ENCODE data around the gene CD109. TPM values are rescaled to one million over a fixed set of nuclear protein-coding genes. Genes with fewer than 3 reads are reported as not detected.

Gene CD109
- total RNA-seq, 1 experiment from 2014 or later: 3.2 TPM

- no peaks in the 10 kb centered on the region for H3K23me2 ChIP-seq (ENCODE audit: insufficient read length, low read depth, low read length, poor library complexity, severe bottlenecking)
- no peaks in the 10 kb centered on the region for H3K36me3 Mint-ChIP-seq (ENCODE audit: insufficient read depth in 1 of 3, low read depth in 3 of 3)
- H3K27ac ChIP-seq (ENCODE audit: insufficient read length, low read depth, low read length): no peak overlapping the region
- no peak overlapping the region for H3K18ac ChIP-seq (ENCODE audit: insufficient read length, low read depth, low read length)
- no peaks in the 10 kb centered on the region for H3K9me3 Mint-ChIP-seq
- no peaks in the 10 kb centered on the region for H3K79me2 ChIP-seq (ENCODE audit: insufficient read depth, low read length)
- H4K91ac ChIP-seq (ENCODE audit: insufficient read length, low read depth, low read length): no peak overlapping the region
- H2BK15ac ChIP-seq (ENCODE audit: low read depth, low read length): no peak overlapping the region
- H3K4me1 Mint-ChIP-seq: peaks cover 3 to 4% of the 10 kb centered on the region in 2 experiments
- no peak overlapping the region for H2BK120ac ChIP-seq (ENCODE audit: low read depth, low read length, poor library complexity, severe bottlenecking)
- no peak overlapping the region for H2AK5ac ChIP-seq (ENCODE audit: insufficient read length, low read length)
- H3K4me3 Mint-ChIP-seq: no peak overlapping the region
- no peak overlapping the region for H2BK5ac ChIP-seq (ENCODE audit: insufficient read length, low read length)
- H3K14ac ChIP-seq (ENCODE audit: insufficient read depth, low read length): no peak overlapping the region
- DNase-seq: no peak
- no peaks in the 10 kb centered on the region for H4K20me1 ChIP-seq (ENCODE audit: control insufficient read depth, insufficient read depth, insufficient read length)
- no peak overlapping the region for H3K27ac Mint-ChIP-seq
- no peak overlapping the region for H2BK20ac ChIP-seq (ENCODE audit: low read depth, low read length, poor library complexity, severe bottlenecking)
- no peak overlapping the region for H3K4ac ChIP-seq (ENCODE audit: low read depth, low read length)
- H3K27me3 ChIP-seq (ENCODE audit: insufficient read depth, low read length): no peaks in the 10 kb centered on the region
- TF ChIP-seq, protein P1, sequence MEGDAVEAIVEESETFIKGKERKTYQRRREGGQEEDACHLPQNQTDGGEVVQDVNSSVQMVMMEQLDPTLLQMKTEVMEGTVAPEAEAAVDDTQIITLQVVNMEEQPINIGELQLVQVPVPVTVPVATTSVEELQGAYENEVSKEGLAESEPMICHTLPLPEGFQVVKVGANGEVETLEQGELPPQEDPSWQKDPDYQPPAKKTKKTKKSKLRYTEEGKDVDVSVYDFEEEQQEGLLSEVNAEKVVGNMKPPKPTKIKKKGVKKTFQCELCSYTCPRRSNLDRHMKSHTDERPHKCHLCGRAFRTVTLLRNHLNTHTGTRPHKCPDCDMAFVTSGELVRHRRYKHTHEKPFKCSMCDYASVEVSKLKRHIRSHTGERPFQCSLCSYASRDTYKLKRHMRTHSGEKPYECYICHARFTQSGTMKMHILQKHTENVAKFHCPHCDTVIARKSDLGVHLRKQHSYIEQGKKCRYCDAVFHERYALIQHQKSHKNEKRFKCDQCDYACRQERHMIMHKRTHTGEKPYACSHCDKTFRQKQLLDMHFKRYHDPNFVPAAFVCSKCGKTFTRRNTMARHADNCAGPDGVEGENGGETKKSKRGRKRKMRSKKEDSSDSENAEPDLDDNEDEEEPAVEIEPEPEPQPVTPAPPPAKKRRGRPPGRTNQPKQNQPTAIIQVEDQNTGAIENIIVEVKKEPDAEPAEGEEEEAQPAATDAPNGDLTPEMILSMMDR (conservative IDR thresholded peaks at IDR 0.05): no peak
- no peak overlapping the region for H3T11ph ChIP-seq (ENCODE audit: low read length)
- H3K79me1 ChIP-seq (ENCODE audit: insufficient read depth, low read depth, low read length, poor library complexity, severe bottlenecking): no peaks in the 10 kb centered on the region
- H2AFZ ChIP-seq (ENCODE audit: low read length): no peak overlapping the region
- H3K23ac ChIP-seq (ENCODE audit: insufficient read length, low read depth, low read length): no peak overlapping the region
- no CpG with 5 or more reads among the region's 6 CpGs for WGBS (ENCODE audit: extremely low coverage, insufficient read length, low lambda C conversion rate)
- no peaks in the 10 kb centered on the region for H3K9me3 ChIP-seq (ENCODE audit: control insufficient read depth, low read depth, low read length)
- no peak overlapping the region for H2BK12ac ChIP-seq (ENCODE audit: insufficient read length, low read depth, low read length)
- no peak overlapping the region for H3K56ac ChIP-seq (ENCODE audit: insufficient read length, low read depth, low read length)
- no peak overlapping the region for H3K9ac ChIP-seq (ENCODE audit: extremely low read depth, insufficient read length, low read length)
- H4K5ac ChIP-seq (ENCODE audit: insufficient read length, low read depth, low read length): no peak overlapping the region
- H3K4me1 ChIP-seq (ENCODE audit: insufficient read depth, low read length): no peaks in the 10 kb centered on the region; the same call in 1 of the 2 replicates
- no peaks in the 10 kb centered on the region for H3K27me3 Mint-ChIP-seq (ENCODE audit: low read depth)
- H4K8ac ChIP-seq (replicated peaks; ENCODE audit: insufficient read length, low read depth, low read length): no peak overlapping the region
- no peak overlapping the region for H3K4me2 ChIP-seq (ENCODE audit: insufficient read depth, insufficient read length, low read length)
These were observed 37.8 kb downstream of the CD109 start for GRCh38 chr6:73733791-73734190.
